ENCODE data around the gene YPEL1. TPM values are rescaled to one million over a fixed set of nuclear protein-coding genes. Genes with fewer than 3 reads are reported as not detected.

The YPEL1 gene
- total and polyA plus RNA-seq, 2 of the 8 experiments (the other 6 are each of a cell fraction or from before 2014, with no cell fraction given) = 6.0 to 6.7 TPM

GRCh38 chr22:21755851-21756284 lies 20.3 kb upstream of the YPEL1 start:
- no peak for TF ChIP-seq SIRT6 (IDR thresholded peaks at IDR 0.05; ENCODE audit: low read length)
- no peak for TF ChIP-seq CHD1 (IDR thresholded peaks at IDR 0.05; ENCODE audit: low read depth, low read length)
- TF ChIP-seq TAF1 (IDR thresholded peaks at IDR 0.05; ENCODE audit: low read depth, low read length) = no peak
- no peak for TF ChIP-seq EP300 (IDR thresholded peaks at IDR 0.05; ENCODE audit: borderline replicate concordance in 1 of 2, low read depth in 2 of 2, low read length in 2 of 2)
- no peak for TF ChIP-seq RNF2 (IDR thresholded peaks at IDR 0.05; ENCODE audit: borderline replicate concordance, low read depth, low read length, missing control alignments, poor library complexity, severe bottlenecking)

More at GRCh38 chr22:21755851-21756284, 20.3 kb upstream of the YPEL1 start:
- H3K27me3 ChIP-seq (replicated peaks in 1 of 4; ENCODE audit: control insufficient read depth in 3 of 4, extremely low read depth in 1 of 4, insufficient read depth in 3 of 4, low read length in 3 of 4) = no peaks in the 10 kb centered on the region
- H2AK5ac ChIP-seq (ENCODE audit: low read depth, low read length) = no peak overlapping the region
- H4K20me1 ChIP-seq (replicated peaks in 1 of 2; ENCODE audit: control insufficient read depth in 1 of 2, insufficient read depth in 2 of 2, low read length in 2 of 2) = peaks cover 2 to 9% of the 10 kb centered on the region in 2 experiments
- no peak overlapping the region for H3K27ac ChIP-seq (ENCODE audit: low read depth, low read length)
- DNase-seq (ENCODE audit: low read depth in 1 of 2, low spot score in 2 of 2) (no peak), FAIRE-seq (no peak)
- no peak overlapping the region for H2BK120ac ChIP-seq (replicated peaks; ENCODE audit: low read depth, low read length)
- H2BK20ac ChIP-seq (ENCODE audit: low read length) = no peak overlapping the region
- H3K18ac ChIP-seq (ENCODE audit: extremely low read depth, low read length) = no peak overlapping the region
- H2AFZ ChIP-seq (ENCODE audit: low read length) = no peak overlapping the region
- H2BK12ac ChIP-seq (ENCODE audit: low read depth, low read length) = no peak overlapping the region
- H4K91ac ChIP-seq (replicated peaks; ENCODE audit: insufficient read length, low read length) = no peak overlapping the region
- H3K4ac ChIP-seq (replicated peaks; ENCODE audit: insufficient read length, low read depth, low read length) = no peak overlapping the region
- no peak overlapping the region for H3K14ac ChIP-seq (ENCODE audit: insufficient read length)
- H3K23me2 ChIP-seq (ENCODE audit: low read depth, low read length) = no peaks in the 10 kb centered on the region
- no peaks in the 10 kb centered on the region; a peak in 1 of 7 replicates for H3K4me1 ChIP-seq (replicated peaks in 1 of 4; ENCODE audit: control insufficient read depth in 3 of 4, insufficient read depth in 4 of 4, low read length in 3 of 4)
- 84% methylated on average over 5 of the region's 5 CpGs; no CpG with 5 or more reads in 1 of the 2 experiments for WGBS, 2 experiments (ENCODE audit: extremely low coverage in 1 of 2, insufficient coverage in 1 of 2, insufficient read length in 1 of 2, insufficient replicate concordance in 2 of 2, low coverage in 1 of 2, low lambda C conversion rate in 2 of 2, missing lambda C conversion rate in 1 of 2)
- no peak overlapping the region for H2BK15ac ChIP-seq (ENCODE audit: low read length)
- ChIA-PET CTCF (ENCODE audit: partially characterized antibody) (no interaction called here), POLR2A (ENCODE audit: partially characterized antibody) (interaction anchor here (0.9 kb wide), 1 partner anchor 29 kb away, joined by 5 read pairs; no protein-coding TSS in a partner anchor)
- H4K5ac ChIP-seq (ENCODE audit: insufficient read length, low read depth, low read length) = no peak overlapping the region
- no peak overlapping the region for H3K4me2 ChIP-seq (ENCODE audit: insufficient read depth in 1 of 2, low read depth in 2 of 2, low read length in 2 of 2)
- H3K23ac ChIP-seq (ENCODE audit: insufficient read length) = no peak overlapping the region
- no peaks in the 10 kb centered on the region for H3K79me2 ChIP-seq (ENCODE audit: control insufficient read depth in 1 of 2, insufficient read depth in 2 of 2, low read length in 2 of 2)
- H3K79me1 ChIP-seq (ENCODE audit: low read depth, low read length) = no peaks in the 10 kb centered on the region; the same call in 1 of the 2 replicates
- H4K8ac ChIP-seq (ENCODE audit: extremely low read depth, insufficient read depth, low read length) = no peak overlapping the region
- peaks cover 0 to 6% (median 1%) of the 10 kb centered on the region in 4 experiments; a peak in 1 of 8 replicates for H3K36me3 ChIP-seq (ENCODE audit: control insufficient read depth in 2 of 4, insufficient read depth in 4 of 4, low read length in 3 of 4)
- no peak overlapping the region for H3K9ac ChIP-seq (replicated peaks in 1 of 4; ENCODE audit: extremely low read depth in 1 of 4, low read depth in 3 of 4, low read length in 3 of 4)
- no peak overlapping the region for H2BK5ac ChIP-seq (ENCODE audit: low read depth, low read length)
- no peak overlapping the region for H3K4me3 ChIP-seq (ENCODE audit: extremely low read depth in 1 of 4, insufficient read depth in 2 of 4, low read depth in 3 of 4, low read length in 4 of 4)
- H3K9me3 ChIP-seq (ENCODE audit: insufficient read depth in 2 of 2, low read depth in 1 of 2, low read length in 1 of 2) = no peaks in the 10 kb centered on the region
- no peak overlapping the region for H3K56ac ChIP-seq (replicated peaks; ENCODE audit: insufficient read length, low read depth, low read length)

All from H1 (cell line).